GM23248 (cell line): ENCODE results near the gene ZNF593. TPM values are rescaled to one million over a fixed set of nuclear protein-coding genes. Genes with fewer than 3 reads are reported as not detected.
A peak's percentile ranks its signal among the peaks of the same experiment; 100 is the strongest.

Experiments
- DNase-seq: peaks from one replicate; pipeline ENCODE4 v3.0.0-alpha.2; 2015
- H2AFZ ChIP-seq: fragments of 200-600 bp; sonication (generic); 2 replicates; pipeline ENCODE4 v1.6.1; 2016; ENCODE audit warnings: antibody characterized with exemption
- H3F3A ChIP-seq: fragments of 200-600 bp; sonication (generic); 2 replicates; pipeline ENCODE4 v1.6.1; 2016; ENCODE audit warnings: mild to moderate bottlenecking, antibody characterized with exemption, mixed run types; ENCODE audit not compliant: insufficient read depth
- H3K27ac ChIP-seq: fragments of 200-600 bp; sonication (generic); 2 replicates; pipeline ENCODE4 v1.5.1; 2016; ENCODE audit warnings: mild to moderate bottlenecking
- H3K27me3 ChIP-seq: fragments of 200-600 bp; sonication (generic); replicated peaks from 2 replicates; pipeline ENCODE4 v1.6.1; 2016; ENCODE audit warnings: mild to moderate bottlenecking; ENCODE audit not compliant: insufficient read depth
- H3K36me3 ChIP-seq: fragments of 200-600 bp; sonication (generic); 2 replicates; pipeline ENCODE4 v1.6.1; 2016; ENCODE audit warnings: low read depth, mild to moderate bottlenecking
- H3K4me1 ChIP-seq: fragments of 200-600 bp; sonication (generic); 2 replicates; pipeline ENCODE4 v1.6.1; 2016; ENCODE audit warnings: mild to moderate bottlenecking; ENCODE audit not compliant: insufficient read depth
- H3K4me2 ChIP-seq: fragments of 200-600 bp; sonication (generic); one replicate; pipeline ENCODE4 v1.6.1; 2016; ENCODE audit warnings: mild to moderate bottlenecking; ENCODE audit not compliant: unreplicated experiment
- H3K4me3 ChIP-seq: fragments of 200-600 bp; sonication (generic); 2 replicates; pipeline ENCODE4 v1.5.1; 2016; ENCODE audit warnings: mild to moderate bottlenecking
- H3K79me2 ChIP-seq: fragments of 200-600 bp; sonication (generic); 2 replicates; pipeline ENCODE4 v1.6.1; 2016; ENCODE audit warnings: mild to moderate bottlenecking; ENCODE audit not compliant: insufficient read depth
- H3K9ac ChIP-seq: fragments of 200-600 bp; sonication (generic); 2 replicates; pipeline ENCODE4 v1.6.1; 2016; ENCODE audit warnings: mild to moderate bottlenecking
- H3K9me2 ChIP-seq: fragments of 200-600 bp; sonication (generic); 2 replicates; pipeline ENCODE4 v1.6.1; 2016; ENCODE audit warnings: mixed run types, mild to moderate bottlenecking, moderate library complexity; ENCODE audit not compliant: insufficient read depth
- H3K9me3 ChIP-seq: fragments of 200-600 bp; sonication (generic); one replicate; pipeline ENCODE4 v1.6.1; 2017; ENCODE audit warnings: low read depth
- H4K20me1 ChIP-seq: fragments of 200-600 bp; sonication (generic); 2 replicates; pipeline ENCODE4 v1.6.0; 2016; ENCODE audit not compliant: insufficient read depth
- EZH2 ChIP-seq: fragments of 200-600 bp; sonication (generic); IDR thresholded peaks from 2 replicates; pipeline ENCODE4 v1.6.1; 2018; ENCODE audit warnings: antibody characterized with exemption, mild to moderate bottlenecking; ENCODE audit not compliant: insufficient read depth, poor library complexity, severe bottlenecking
- EZH2phosphoT487 ChIP-seq: fragments of 200-600 bp; sonication (generic); IDR thresholded peaks from 2 replicates; pipeline ENCODE4 v1.6.1; 2018; ENCODE audit warnings: antibody characterized with exemption, moderate library complexity, mild to moderate bottlenecking, low read depth; ENCODE audit not compliant: insufficient read depth
- WGBS, 2 experiments: methylation state at CpG; one replicate each; pipeline ENCODE4 v1.1.6; 2015 to 2017; ENCODE audit warnings: low lambda C conversion rate in 2 of 2, low coverage in 1 of 2; ENCODE audit errors: missing lambda C conversion rate in 2 of 2; 5-methylcytosine and 5-hydroxymethylcytosine counted together
- in situ Hi-C: fragments of 300-500 bp; cut with MboI; formaldehyde crosslinking; loops from 2 replicates; pipeline ENCODE4 v1.15.0; 2020
- polyA plus RNA-seq: library from polyadenylated mRNA; unstranded; fragments of >200 nt; fragmentation: Nextera tagmentation; extraction: Ambion mirVana; gene quantifications from 2 replicates; pipeline ENCODE4 v1.2.1, GENCODE V29; 2016
- total RNA-seq: library from RNA; depleted of rRNA; stranded (reverse); fragments of >200 nt; shearing (Covaris generic); gene quantifications from 2 replicates; pipeline ENCODE4 v1.2.3, GENCODE V29; 2014

Gene ZNF593
- total and polyA plus RNA-seq, 2 experiments from 2014 or later = 25.0 to 61.2 TPM

GRCh38 chr1:26166719-26167281, 2.9 kb upstream of the ZNF593 start:
- in situ Hi-C loops = no loop called here
- DNase-seq = no peak
- H4K20me1 ChIP-seq = no peaks in the 10 kb centered on the region
- 75 to 84% methylated on average over 4 of the region's 4 CpGs for WGBS, 2 experiments
- H3K27me3 ChIP-seq = peaks cover 11% of the 10 kb centered on the region; the same call in 1 of the 2 replicates
- H3K9me2 ChIP-seq = no peaks in the 10 kb centered on the region
- no peaks in the 10 kb centered on the region for H3F3A ChIP-seq
- no peak overlapping the region for H3K4me3 ChIP-seq
- no peak overlapping the region for H2AFZ ChIP-seq
- no peaks in the 10 kb centered on the region for H3K36me3 ChIP-seq
- H3K4me1 ChIP-seq = no peaks in the 10 kb centered on the region
- peaks cover 14% of the 10 kb centered on the region; the same call in 1 of the 2 replicates for H3K79me2 ChIP-seq
- H3K9me3 ChIP-seq = no peaks in the 10 kb centered on the region
- TF ChIP-seq EZH2phosphoT487 (no peak), EZH2 (no peak)
- no peak overlapping the region for H3K27ac ChIP-seq
- no peak overlapping the region for H3K4me2 ChIP-seq
- H3K9ac ChIP-seq = no peak overlapping the region

GRCh38 chr1:26168410-26169197, 1.1 kb upstream of the ZNF593 start, which contains the start of gene C1orf232:
TSS of gene C1orf232 (minus strand) at chr1:26168963. CDS start at chr1:26168499, 464 bp downstream.
- DNase-seq = no peak
- Histone ChIP-seq H3K9me2 (no peaks in the 10 kb centered on the region), H4K20me1 (no peaks in the 10 kb centered on the region), H3K4me2 (peak within 1 kb of the TSS; percentile 98), H3K79me2 (peaks cover 14% of the 10 kb centered on the region; the same call in 1 of the 2 replicates), H3K4me1 (no peaks in the 10 kb centered on the region), H2AFZ (peak within 1 kb of the TSS; percentile 94), H3K4me3 (peak within 1 kb of the TSS; percentile 96), H3K27me3 (peaks cover 5% of the 10 kb centered on the region; the same call in 1 of the 2 replicates), H3K27ac (peak within 1 kb of the TSS; percentile 29; the same call in 1 of the 2 replicates), H3K9me3 (no peaks in the 10 kb centered on the region), H3F3A (no peaks in the 10 kb centered on the region), H3K9ac (peak within 1 kb of the TSS; percentile 93), H3K36me3 (no peaks in the 10 kb centered on the region)
- in situ Hi-C loops = no loop called here
- TF ChIP-seq EZH2 (no peak), EZH2phosphoT487 (no peak)
- 50 to 60% methylated on average over 5 of the region's 5 CpGs for WGBS, 2 experiments

GRCh38 chr1:26169198-26169554, 532 bp upstream of the ZNF593 start:
- Histone ChIP-seq H4K20me1 (no peaks in the 10 kb centered on the region), H3K79me2 (peaks cover 14% of the 10 kb centered on the region; the same call in 1 of the 2 replicates), H3K4me3 (peak overlapping the region; percentile 96; the same call in 1 of the 2 replicates), H3K9ac (peak overlapping the region; percentile 93; the same call in 1 of the 2 replicates), H3F3A (no peaks in the 10 kb centered on the region), H2AFZ (peak overlapping the region; percentile 94), H3K27me3 (no peaks in the 10 kb centered on the region), H3K4me1 (no peaks in the 10 kb centered on the region), H3K4me2 (no peak overlapping the region), H3K9me2 (no peaks in the 10 kb centered on the region), H3K36me3 (no peaks in the 10 kb centered on the region), H3K27ac (no peak overlapping the region), H3K9me3 (no peaks in the 10 kb centered on the region)
- WGBS, 2 experiments = 39 to 48% methylated on average over 4 of the region's 4 CpGs
- in situ Hi-C loops = no loop called here
- TF ChIP-seq EZH2phosphoT487 (no peak), EZH2 (no peak)
- DNase-seq = no peak

- DNase-seq = peak; percentile 14
- H3K9ac ChIP-seq = peak overlapping the region; percentile 93
- no peaks in the 10 kb centered on the region for H3K36me3 ChIP-seq
- H3K9me2 ChIP-seq = no peaks in the 10 kb centered on the region
- TF ChIP-seq EZH2 (no peak), EZH2phosphoT487 (no peak)
- H3K27ac ChIP-seq = no peak overlapping the region
- whole genome bisulfite sequencing, 2 experiments = 71 to 72% methylated on average over 8 to 9 of the region's 9 CpGs
- H3K9me3 ChIP-seq = no peaks in the 10 kb centered on the region
- H3K4me3 ChIP-seq = peak overlapping the region; percentile 96
- in situ Hi-C loops = no loop called here
- H3K79me2 ChIP-seq = peaks cover 14% of the 10 kb centered on the region; the same call in 1 of the 2 replicates
- peak overlapping the region; percentile 98 for H3K4me2 ChIP-seq
- no peaks in the 10 kb centered on the region for H4K20me1 ChIP-seq
- H2AFZ ChIP-seq = peak overlapping the region; percentile 94
- no peaks in the 10 kb centered on the region for H3K4me1 ChIP-seq
- no peaks in the 10 kb centered on the region for H3K27me3 ChIP-seq
- H3F3A ChIP-seq = no peaks in the 10 kb centered on the region
Observed at GRCh38 chr1:26170472-26170821, 739 bp downstream of the ZNF593 start.
